Measurements from ENCODE around the gene DRICH1.

GRCh38 chr22:23639661-23640060, 7.5 kb upstream of the DRICH1 start:
- TF ChIP-seq, protein P1, sequence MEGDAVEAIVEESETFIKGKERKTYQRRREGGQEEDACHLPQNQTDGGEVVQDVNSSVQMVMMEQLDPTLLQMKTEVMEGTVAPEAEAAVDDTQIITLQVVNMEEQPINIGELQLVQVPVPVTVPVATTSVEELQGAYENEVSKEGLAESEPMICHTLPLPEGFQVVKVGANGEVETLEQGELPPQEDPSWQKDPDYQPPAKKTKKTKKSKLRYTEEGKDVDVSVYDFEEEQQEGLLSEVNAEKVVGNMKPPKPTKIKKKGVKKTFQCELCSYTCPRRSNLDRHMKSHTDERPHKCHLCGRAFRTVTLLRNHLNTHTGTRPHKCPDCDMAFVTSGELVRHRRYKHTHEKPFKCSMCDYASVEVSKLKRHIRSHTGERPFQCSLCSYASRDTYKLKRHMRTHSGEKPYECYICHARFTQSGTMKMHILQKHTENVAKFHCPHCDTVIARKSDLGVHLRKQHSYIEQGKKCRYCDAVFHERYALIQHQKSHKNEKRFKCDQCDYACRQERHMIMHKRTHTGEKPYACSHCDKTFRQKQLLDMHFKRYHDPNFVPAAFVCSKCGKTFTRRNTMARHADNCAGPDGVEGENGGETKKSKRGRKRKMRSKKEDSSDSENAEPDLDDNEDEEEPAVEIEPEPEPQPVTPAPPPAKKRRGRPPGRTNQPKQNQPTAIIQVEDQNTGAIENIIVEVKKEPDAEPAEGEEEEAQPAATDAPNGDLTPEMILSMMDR (IDR thresholded peaks at IDR 0.05), result no peak
- no peak for TF ChIP-seq POLR2A (IDR thresholded peaks at IDR 0.05)

All from heart left ventricle (tissue), 13 donors.